IMR-90 (cell line): ENCODE results near the gene C17orf50. TPM values are rescaled to one million over a fixed set of nuclear protein-coding genes. Genes with fewer than 3 reads are reported as not detected.

Source experiments
- ATAC-seq: fragments of 200-7000 bp; cut with Tn5 transposase; 2 replicates; pipeline ENCODE4 v1.9.1; 2020; ENCODE audit warnings: low read depth, mild to moderate bottlenecking, moderate library complexity
- BruUV-seq: library from RNA; stranded (reverse); fragments of 400-500 nt; replicated peaks from 2 replicates; lab custom pipeline; 2021; lab: Mats Ljungman, UMichigan
- CTCF ChIA-PET: fragments of 300-600 bp; formaldehyde crosslinking; extraction: SDS; loops from one replicate; lab custom pipeline; 2021; ENCODE audit warnings: antibody characterized with exemption; lab: Yijun Ruan, JAX
- POLR2A ChIA-PET: fragments of 300-600 bp; sonication (Branson Sonifier 250); formaldehyde crosslinking; loops from one replicate; lab custom pipeline; 2022; ENCODE audit warnings: antibody characterized with exemption; ENCODE audit not compliant: unreplicated experiment; lab: Charles Lee
- DNase-seq: peaks from one replicate; pipeline ENCODE4 v3.0.0; 2013
- H2AFZ ChIP-seq: replicated peaks from 2 replicates; pipeline ENCODE3; 2013; ENCODE audit warnings: low read length, mild to moderate bottlenecking; ENCODE audit not compliant: poor library complexity
- H2AK5ac ChIP-seq: 2 replicates; pipeline ENCODE4 v1.6.1; 2013; ENCODE audit warnings: low read depth, low read length, inconsistent platforms
- H2AK9ac ChIP-seq: replicated peaks from 2 replicates; pipeline ENCODE3; 2013; ENCODE audit warnings: mild to moderate bottlenecking, low read depth, low read length, moderate library complexity; ENCODE audit not compliant: poor library complexity
- H2BK120ac ChIP-seq: 2 replicates; pipeline ENCODE4 v1.6.1; 2013; ENCODE audit warnings: low read depth, low read length, inconsistent platforms
- H2BK15ac ChIP-seq: 3 replicates; pipeline ENCODE4 v1.6.1; 2013; ENCODE audit warnings: low read depth, low read length, inconsistent platforms
- H2BK20ac ChIP-seq: 2 replicates; pipeline ENCODE4 v1.6.1; 2013; ENCODE audit warnings: low read depth, mild to moderate bottlenecking, inconsistent platforms, low read length, moderate library complexity
- H2BK5ac ChIP-seq: 2 replicates; pipeline ENCODE4 v1.6.1; 2013; ENCODE audit warnings: mild to moderate bottlenecking, low read depth, low read length, inconsistent platforms; ENCODE audit not compliant: poor library complexity, severe bottlenecking
- H3K14ac ChIP-seq: replicated peaks from 2 replicates; pipeline ENCODE4 v1.6.1; 2013; ENCODE audit warnings: low read depth, low read length, inconsistent platforms
- H3K18ac ChIP-seq: 2 replicates; pipeline ENCODE4 v1.6.1; 2013; ENCODE audit warnings: low read depth, low read length, control low read depth
- H3K23ac ChIP-seq: 2 replicates; pipeline ENCODE4 v1.6.1; 2013; ENCODE audit warnings: low read depth, low read length, inconsistent platforms
- H3K27ac ChIP-seq: 2 replicates; pipeline ENCODE4 v1.5.1; 2013; ENCODE audit warnings: mild to moderate bottlenecking, control low read depth, low read length; ENCODE audit not compliant: insufficient read depth
- H3K27me3 ChIP-seq: 2 replicates; pipeline ENCODE4 v1.6.1; 2013; ENCODE audit warnings: low read length; ENCODE audit not compliant: control insufficient read depth, insufficient read depth
- H3K36me3 ChIP-seq: 2 replicates; pipeline ENCODE4 v1.6.1; 2013; ENCODE audit warnings: low read length, mixed read lengths; ENCODE audit not compliant: control insufficient read depth, insufficient read depth
- H3K4ac ChIP-seq: 2 replicates; pipeline ENCODE4 v1.6.1; 2013; ENCODE audit warnings: low read depth, low read length, inconsistent platforms
- H3K4me1 ChIP-seq: 2 replicates; pipeline ENCODE4 v1.6.1; 2013; ENCODE audit warnings: low read length, mixed read lengths; ENCODE audit not compliant: control insufficient read depth, insufficient read depth
- H3K4me2 ChIP-seq: 2 replicates; pipeline ENCODE4 v1.6.1; 2013; ENCODE audit warnings: low read depth, mild to moderate bottlenecking, control low read depth, low read length, moderate library complexity
- H3K4me3 ChIP-seq: 2 replicates; pipeline ENCODE4 v1.5.1; 2013; ENCODE audit warnings: low read depth, mild to moderate bottlenecking, control low read depth, low read length, moderate library complexity; ENCODE audit not compliant: insufficient read depth
- H3K56ac ChIP-seq: 2 replicates; pipeline ENCODE4 v1.6.1; 2013; ENCODE audit warnings: low read length, inconsistent platforms; ENCODE audit not compliant: insufficient read depth; ENCODE audit errors: extremely low read depth
- H3K79me1 ChIP-seq, 2 experiments: 2 replicates each; pipeline ENCODE4 v1.6.1; 2013; ENCODE audit warnings: low read length in 2 of 2, inconsistent platforms in 1 of 2, low read depth in 1 of 2
- H3K9ac ChIP-seq: 2 replicates; pipeline ENCODE4 v1.6.1; 2013; ENCODE audit warnings: low read depth, low read length, control low read depth
- H3K9me1 ChIP-seq: 2 replicates; pipeline ENCODE4 v1.6.1; 2013; ENCODE audit warnings: low read length, inconsistent platforms; ENCODE audit not compliant: insufficient read depth
- H3K9me3 ChIP-seq: 2 replicates; pipeline ENCODE4 v1.6.1; 2013; ENCODE audit warnings: low read length; ENCODE audit not compliant: control insufficient read depth, insufficient read depth
- H4K20me1 ChIP-seq: 2 replicates; pipeline ENCODE4 v1.6.1; 2013; ENCODE audit warnings: low read length, inconsistent platforms; ENCODE audit not compliant: insufficient read depth
- H4K5ac ChIP-seq: 2 replicates; pipeline ENCODE4 v1.6.1; 2013; ENCODE audit warnings: mild to moderate bottlenecking, low read depth, low read length, control low read depth
- H4K8ac ChIP-seq, 2 experiments: 2 replicates each; pipeline ENCODE4 v1.6.1; 2013; ENCODE audit warnings: low read depth in 2 of 2, low read length in 2 of 2, control low read depth in 1 of 2, inconsistent platforms in 1 of 2
- H4K91ac ChIP-seq: 2 replicates; pipeline ENCODE4 v1.6.1; 2013; ENCODE audit warnings: low read depth, low read length, inconsistent platforms; ENCODE audit not compliant: insufficient read depth
- BHLHE40 ChIP-seq: fragments of 150-350 bp; IDR thresholded peaks from 2 replicates; pipeline ENCODE4 v1.6.1; 2016; ENCODE audit warnings: mild to moderate bottlenecking, low read depth, low read length
- CHD1 ChIP-seq: IDR thresholded peaks from 2 replicates; pipeline ENCODE4 v1.6.1; 2012; ENCODE audit warnings: low read depth, low read length, improper control_type of control experiment
- FOS ChIP-seq: fragments of 150-350 bp; IDR thresholded peaks from 2 replicates; pipeline ENCODE4 v1.6.1; 2016; ENCODE audit warnings: low read depth, low read length
- MAFK ChIP-seq: IDR thresholded peaks from 2 replicates; pipeline ENCODE4 v1.6.1; 2012; ENCODE audit warnings: low read depth, low read length, improper control_type of control experiment
- MAZ ChIP-seq: IDR thresholded peaks from 2 replicates; pipeline ENCODE4 v1.6.1; 2012; ENCODE audit warnings: low read depth, mild to moderate bottlenecking, low read length, improper control_type of control experiment, moderate library complexity, borderline replicate concordance
- RCOR1 ChIP-seq: IDR thresholded peaks from 2 replicates; pipeline ENCODE4 v1.6.1; 2012; ENCODE audit warnings: mild to moderate bottlenecking, low read length, improper control_type of control experiment; ENCODE audit not compliant: insufficient replicate concordance
- RFX5 ChIP-seq: IDR thresholded peaks from 2 replicates; pipeline ENCODE4 v1.8.0; 2012; ENCODE audit warnings: low read depth, mild to moderate bottlenecking, low read length, moderate library complexity
- SMC3 ChIP-seq: fragments of 150-350 bp; IDR thresholded peaks from 2 replicates; pipeline ENCODE4 v1.6.1; 2016; ENCODE audit warnings: low read depth, mild to moderate bottlenecking, antibody characterized with exemption, low read length, moderate library complexity
- USF2 ChIP-seq: fragments of 150-350 bp; IDR thresholded peaks from 2 replicates; pipeline ENCODE4 v1.6.1; 2017; ENCODE audit warnings: mild to moderate bottlenecking, antibody characterized with exemption, low read length, low read depth
- WGBS, 2 experiments: methylation state at CpG; one replicate each; pipeline versions ENCODE4 v1.1.5 to v1.1.7; 2013; ENCODE audit warnings: missing lambda C conversion rate in 2 of 2; ENCODE audit not compliant: insufficient read length in 1 of 2; ENCODE audit errors: extremely low coverage in 2 of 2; 5-methylcytosine and 5-hydroxymethylcytosine counted together
- dilution Hi-C: fragments of 300-500 bp; cut with HindIII; formaldehyde crosslinking; loops from one replicate; pipeline ENCODE4 v1.14.3; 2018; ENCODE audit warnings: low sequenced_read_pairs; ENCODE audit not compliant: unreplicated experiment
- in situ Hi-C: fragments of 300-500 bp; cut with MboI; formaldehyde crosslinking; loops from 3 replicates; pipeline ENCODE4 v1.14.3; 2019; ENCODE audit warnings: low sequenced_read_pairs, inconsistent platforms, mixed read lengths
- intact Hi-C: fragments of 100-400 bp; cut with micrococcal nuclease; formaldehyde crosslinking; loops from 2 replicates; pipeline ENCODE4 v1.10.0; 2022
- polyA plus RNA-seq, 3 experiments: library from polyadenylated mRNA; depleted of rRNA; stranded (reverse); fragments of >200 nt; gene quantifications; 2 replicates each; pipeline ENCODE4 v1.2.3, GENCODE V29; 2012; ENCODE audit warnings: low replicate concordance in 1 of 3
- total RNA-seq: library from RNA; depleted of rRNA; stranded (reverse); fragments of >200 nt; gene quantifications from 2 replicates; pipeline ENCODE4 v1.2.3, GENCODE V29; 2012
- TF ChIP-seq, protein P1 (sequence below): conservative IDR thresholded peaks from 2 replicates; pipeline ENCODE4 v1.5.1; 2012; ENCODE audit warnings: mild to moderate bottlenecking, low read depth, low read length, improper control_type of control experiment

C17orf50 gene
- total and polyA plus RNA-seq, 2 of the 4 experiments (the other 2 are of a cell fraction) = not detected

GRCh38 chr17:35784895-35785294 lies 24.2 kb downstream of the C17orf50 start:
- Histone ChIP-seq H3K36me3 (no peaks in the 10 kb centered on the region), H4K20me1 (no peaks in the 10 kb centered on the region; the same call in 1 of the 2 replicates), H4K91ac (no peak overlapping the region), H4K8ac (no peak overlapping the region), H3K4me2 (no peak overlapping the region), H3K79me1 (no peaks in the 10 kb centered on the region), H3K27me3 (peaks cover 16% of the 10 kb centered on the region), H2BK15ac (no peak overlapping the region; the same call in 2 of the 3 replicates), H3K4me3 (no peak overlapping the region), H2AFZ (peak overlapping the region; percentile 3), H3K18ac (no peak overlapping the region), H3K4me1 (peaks cover 27% of the 10 kb centered on the region), H3K9me1 (peaks cover 17% of the 10 kb centered on the region), H3K14ac (no peak overlapping the region), H2BK20ac (no peak overlapping the region), H3K23ac (no peak overlapping the region), H2AK5ac (peak overlapping the region; percentile 43; the same call in 1 of the 2 replicates), H2AK9ac (peak overlapping the region; percentile 56), H2BK120ac (no peak overlapping the region), H3K27ac (no peak overlapping the region), H2BK5ac (no peak overlapping the region), H3K56ac (no peak overlapping the region), H3K9ac (no peak overlapping the region), H3K4ac (no peak overlapping the region; the same call in 1 of the 2 replicates), H3K9me3 (no peaks in the 10 kb centered on the region), H4K5ac (no peak overlapping the region)
- 100% methylated on average over 1 of the region's 2 CpGs; no CpG with 5 or more reads in 1 of the 2 experiments for WGBS, 2 experiments
- TF ChIP-seq BHLHE40 = no peak
- no peak for TF ChIP-seq CHD1
- TF ChIP-seq, protein P1, sequence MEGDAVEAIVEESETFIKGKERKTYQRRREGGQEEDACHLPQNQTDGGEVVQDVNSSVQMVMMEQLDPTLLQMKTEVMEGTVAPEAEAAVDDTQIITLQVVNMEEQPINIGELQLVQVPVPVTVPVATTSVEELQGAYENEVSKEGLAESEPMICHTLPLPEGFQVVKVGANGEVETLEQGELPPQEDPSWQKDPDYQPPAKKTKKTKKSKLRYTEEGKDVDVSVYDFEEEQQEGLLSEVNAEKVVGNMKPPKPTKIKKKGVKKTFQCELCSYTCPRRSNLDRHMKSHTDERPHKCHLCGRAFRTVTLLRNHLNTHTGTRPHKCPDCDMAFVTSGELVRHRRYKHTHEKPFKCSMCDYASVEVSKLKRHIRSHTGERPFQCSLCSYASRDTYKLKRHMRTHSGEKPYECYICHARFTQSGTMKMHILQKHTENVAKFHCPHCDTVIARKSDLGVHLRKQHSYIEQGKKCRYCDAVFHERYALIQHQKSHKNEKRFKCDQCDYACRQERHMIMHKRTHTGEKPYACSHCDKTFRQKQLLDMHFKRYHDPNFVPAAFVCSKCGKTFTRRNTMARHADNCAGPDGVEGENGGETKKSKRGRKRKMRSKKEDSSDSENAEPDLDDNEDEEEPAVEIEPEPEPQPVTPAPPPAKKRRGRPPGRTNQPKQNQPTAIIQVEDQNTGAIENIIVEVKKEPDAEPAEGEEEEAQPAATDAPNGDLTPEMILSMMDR = no peak
- no peak for TF ChIP-seq RCOR1
- no peak for TF ChIP-seq SMC3
- TF ChIP-seq RFX5 = no peak
- TF ChIP-seq FOS = no peak
- TF ChIP-seq MAFK = no peak
- TF ChIP-seq MAZ = no peak
- TF ChIP-seq USF2 = no peak
- ATAC-seq (no peak), DNase-seq (no peak)
- in situ Hi-C loops = no loop called here
- dilution Hi-C loops = no loop called here
- intact Hi-C loops = no loop called here
- CTCF ChIA-PET = interaction anchor here (1.6 kb wide), 1 partner anchor 21 kb away, joined by 5 read pairs; no protein-coding TSS in a partner anchor
- no TSS peak for BruUV-seq
- POLR2A ChIA-PET = no interaction called here
